ENCODE measurements around the gene LYSMD4. TPM values are rescaled to one million over a fixed set of nuclear protein-coding genes. Genes with fewer than 3 reads are reported as not detected.

The LYSMD4 gene
- total and polyA plus RNA-seq, 2 of the 8 experiments (the other 6 are each of a cell fraction or from before 2014, with no cell fraction given) = 7.5 to 17.5 TPM

DNA sequence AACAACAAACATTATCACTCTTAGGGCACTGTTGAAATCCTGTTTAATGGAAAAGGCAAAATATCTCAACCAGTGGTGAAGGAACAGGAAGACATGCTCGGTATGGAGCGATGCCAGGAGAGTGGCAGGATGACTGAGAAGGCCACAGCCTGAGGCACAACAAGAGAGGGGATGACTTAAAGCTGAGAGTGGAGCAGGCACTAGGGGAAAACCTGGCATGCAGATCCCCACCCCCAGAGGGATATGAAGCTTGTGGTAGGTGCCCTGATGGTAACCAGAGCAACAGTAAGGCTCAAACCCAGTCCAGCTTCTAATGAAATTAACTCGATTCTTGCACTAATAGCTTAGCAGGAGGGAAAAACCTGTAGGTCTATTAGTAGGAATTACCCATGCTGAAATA lies 40.4 kb downstream of the LYSMD4 start (continued):
- TF ChIP-seq GABPA (IDR thresholded peaks at IDR 0.05; ENCODE audit: borderline replicate concordance, insufficient read depth, low read length) = no peak
- TF ChIP-seq SP2 (IDR thresholded peaks at IDR 0.05; ENCODE audit: low read length) = no peak
- no peak for TF ChIP-seq BCL11A (IDR thresholded peaks at IDR 0.05; ENCODE audit: low read depth in 2 of 2, low read length in 2 of 2)
- TF ChIP-seq CHD2 (IDR thresholded peaks at IDR 0.05; ENCODE audit: low read length) = no peak
- no peak for TF ChIP-seq NANOG (IDR thresholded peaks at IDR 0.05; ENCODE audit: insufficient read depth, low read depth, low read length, poor library complexity, severe bottlenecking)
- TF ChIP-seq HDAC6 (IDR thresholded peaks at IDR 0.05; ENCODE audit: low read depth, low read length) = no peak
- TF ChIP-seq SP1 (IDR thresholded peaks at IDR 0.05; ENCODE audit: low read depth, low read length) = no peak
- TF ChIP-seq TBP (IDR thresholded peaks at IDR 0.05; ENCODE audit: low read depth, low read length) = no peak

Data from H1 (cell line).